ENCODE data around the gene GALC.

The GALC gene

DNA sequence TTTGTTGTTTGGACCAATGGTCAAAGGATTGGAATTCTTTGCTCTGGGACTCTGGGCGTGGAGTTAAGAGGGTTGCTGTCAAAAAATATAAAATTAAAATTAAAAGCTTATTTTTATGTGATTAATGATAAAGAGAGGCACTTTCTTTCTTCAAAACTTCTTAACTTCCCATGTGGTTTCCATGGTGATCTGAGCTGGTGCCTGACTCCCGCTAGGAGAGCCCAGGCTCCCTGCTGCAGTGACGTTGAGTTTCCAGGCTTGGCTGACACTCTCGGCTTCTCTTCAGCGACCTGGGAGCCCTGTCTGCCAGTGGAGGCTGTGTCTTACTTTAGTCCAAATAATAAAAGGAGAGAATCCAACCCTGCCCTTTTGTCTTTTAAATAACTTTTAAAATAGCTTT lies 84.4 kb downstream of the GALC start:
- H3K27ac ChIP-seq (ENCODE audit: low read depth, low read length): no peak overlapping the region
- H3K4me3 ChIP-seq (ENCODE audit: insufficient read depth, low read length, poor library complexity, severe bottlenecking): no peak overlapping the region
- no peaks in the 10 kb centered on the region for H3K36me3 ChIP-seq (ENCODE audit: low read length)
- no peak overlapping the region for H3K4me2 ChIP-seq (ENCODE audit: low read depth, low read length, poor library complexity, severe bottlenecking)
- no peak overlapping the region for H3K9ac ChIP-seq (ENCODE audit: low read length)
- no peak for TF ChIP-seq CTCF (IDR thresholded peaks at IDR 0.05; ENCODE audit: insufficient read depth, low read length, poor library complexity, severe bottlenecking)
- TF ChIP-seq EZH2phosphoT487 (conservative IDR thresholded peaks at IDR 0.05; ENCODE audit: low read length): no peak
- H4K20me1 ChIP-seq (ENCODE audit: low read depth, low read length): no peaks in the 10 kb centered on the region
- H3K9me2 ChIP-seq (replicated peaks; ENCODE audit: insufficient read depth, low read length): no peaks in the 10 kb centered on the region
- H3F3A ChIP-seq (ENCODE audit: insufficient read depth): no peaks in the 10 kb centered on the region
- no peaks in the 10 kb centered on the region for H3K79me2 ChIP-seq (ENCODE audit: insufficient read depth, low read length)
- no peaks in the 10 kb centered on the region; the same call in 1 of the 2 replicates for H3K9me3 ChIP-seq (ENCODE audit: insufficient read depth, low read length)
- H2AFZ ChIP-seq (ENCODE audit: low read depth, low read length, severe bottlenecking): no peak overlapping the region
- H3K27me3 ChIP-seq (ENCODE audit: low read length): no peaks in the 10 kb centered on the region

DNA sequence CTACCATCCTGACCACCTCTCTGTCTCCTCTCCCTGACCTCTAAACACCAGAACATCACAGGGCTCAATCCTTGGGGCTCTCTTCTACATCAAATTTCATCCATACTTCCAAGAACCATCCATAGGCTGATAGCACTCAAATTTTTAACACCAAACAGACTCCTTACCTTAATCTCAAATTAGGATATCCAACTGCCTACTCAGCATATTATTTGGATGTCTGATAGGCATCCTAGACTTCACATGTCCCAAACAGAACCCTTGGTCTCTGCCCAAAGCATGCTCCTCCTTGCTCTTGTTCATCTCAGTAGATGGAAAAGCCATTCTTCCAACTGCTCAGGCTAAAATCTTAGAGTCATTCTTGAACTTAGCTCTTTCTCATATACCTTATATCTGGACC lies 91.3 kb downstream of the GALC start:
- no peak overlapping the region for H3K4me3 ChIP-seq (ENCODE audit: insufficient read depth, low read length, poor library complexity, severe bottlenecking)
- H3K79me2 ChIP-seq (ENCODE audit: insufficient read depth, low read length): no peaks in the 10 kb centered on the region
- H3K36me3 ChIP-seq (ENCODE audit: low read length): no peaks in the 10 kb centered on the region
- no peak overlapping the region for H3K4me2 ChIP-seq (ENCODE audit: low read depth, low read length, poor library complexity, severe bottlenecking)
- no peak overlapping the region for H3K9ac ChIP-seq (ENCODE audit: low read length)
- H3K9me2 ChIP-seq (replicated peaks; ENCODE audit: insufficient read depth, low read length): no peaks in the 10 kb centered on the region
- no peak overlapping the region for H3K27ac ChIP-seq (ENCODE audit: low read depth, low read length)
- H2AFZ ChIP-seq (ENCODE audit: low read depth, low read length, severe bottlenecking): no peak overlapping the region
- no peaks in the 10 kb centered on the region for H3F3A ChIP-seq (ENCODE audit: insufficient read depth)
- H4K20me1 ChIP-seq (ENCODE audit: low read depth, low read length): no peaks in the 10 kb centered on the region
- TF ChIP-seq CTCF (IDR thresholded peaks at IDR 0.05; ENCODE audit: insufficient read depth, low read length, poor library complexity, severe bottlenecking) (no peak), EZH2phosphoT487 (conservative IDR thresholded peaks at IDR 0.05; ENCODE audit: low read length) (no peak)
- no peaks in the 10 kb centered on the region; the same call in 1 of the 2 replicates for H3K27me3 ChIP-seq (ENCODE audit: low read length)
- H3K9me3 ChIP-seq (ENCODE audit: insufficient read depth, low read length): no peaks in the 10 kb centered on the region

DNA sequence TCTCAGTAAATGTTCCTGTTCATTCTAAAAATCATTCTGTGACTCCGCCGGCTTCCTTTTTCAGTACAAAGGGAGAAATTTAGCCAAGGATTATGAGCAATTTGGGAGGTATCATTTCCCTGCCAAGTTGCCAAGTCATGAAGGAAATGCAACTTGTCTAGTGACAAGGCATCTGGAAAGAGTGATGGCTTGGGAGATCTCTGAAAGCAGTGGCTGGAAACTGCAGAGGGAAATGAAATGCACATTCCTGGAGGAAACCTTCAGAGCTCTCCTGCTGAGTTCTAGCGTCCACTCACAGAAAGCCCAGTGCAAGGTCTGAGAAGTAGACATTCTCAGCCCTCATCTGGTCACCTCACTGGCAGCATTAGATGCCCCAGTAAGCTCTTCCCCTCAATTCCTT lies 91.7 kb downstream of the GALC start:
- Histone ChIP-seq H3K9ac (ENCODE audit: low read length) (no peak overlapping the region), H3K79me2 (ENCODE audit: insufficient read depth, low read length) (no peaks in the 10 kb centered on the region), H3K4me3 (ENCODE audit: insufficient read depth, low read length, poor library complexity, severe bottlenecking) (no peak overlapping the region)

More for the DNA sequence above, 91.7 kb downstream of the GALC start:
- Histone ChIP-seq H3K4me2 (ENCODE audit: low read depth, low read length, poor library complexity, severe bottlenecking) (no peak overlapping the region), H3K36me3 (ENCODE audit: low read length) (no peaks in the 10 kb centered on the region), H4K20me1 (ENCODE audit: low read depth, low read length) (no peaks in the 10 kb centered on the region), H2AFZ (ENCODE audit: low read depth, low read length, severe bottlenecking) (no peak overlapping the region), H3K9me2 (replicated peaks; ENCODE audit: insufficient read depth, low read length) (no peaks in the 10 kb centered on the region), H3K9me3 (ENCODE audit: insufficient read depth, low read length) (no peaks in the 10 kb centered on the region), H3K27ac (ENCODE audit: low read depth, low read length) (no peak overlapping the region), H3F3A (ENCODE audit: insufficient read depth) (no peaks in the 10 kb centered on the region), H3K27me3 (ENCODE audit: low read length) (no peaks in the 10 kb centered on the region; the same call in 1 of the 2 replicates)
- no peak for TF ChIP-seq CTCF (IDR thresholded peaks at IDR 0.05; ENCODE audit: insufficient read depth, low read length, poor library complexity, severe bottlenecking)
- TF ChIP-seq EZH2phosphoT487 (conservative IDR thresholded peaks at IDR 0.05; ENCODE audit: low read length): no peak
